HEK293 (cell line): ENCODE data around the gene RAD17.

Experiments
- SP7 ChIP-seq: fragments of 450-650 bp; formaldehyde crosslinking; IDR thresholded peaks from 2 replicates; pipeline ENCODE4 v1.5.1; 2016; ENCODE audit warnings: missing biosample characterization, missing genetic modification characterization
- ZFHX2 ChIP-seq: fragments of 450-650 bp; formaldehyde crosslinking; conservative IDR thresholded peaks from 2 replicates; pipeline ENCODE4 v1.5.1; 2016; ENCODE audit warnings: missing biosample characterization, missing genetic modification characterization
- ZNF138 ChIP-seq: fragments of 450-650 bp; formaldehyde crosslinking; IDR thresholded peaks from 2 replicates; pipeline ENCODE4 v1.5.1; 2016; ENCODE audit warnings: missing biosample characterization, missing genetic modification characterization, borderline replicate concordance
- ZNF16 ChIP-seq: fragments of 450-650 bp; formaldehyde crosslinking; IDR thresholded peaks from 2 replicates; pipeline ENCODE4 v1.5.1; 2016; ENCODE audit warnings: low read depth, missing biosample characterization, missing genetic modification characterization
- ZNF274 ChIP-seq, 2 experiments: fragments of 200-500 bp in 1 of 2; fragments of 450-650 bp in 1 of 2; sonication (Bioruptor generic) in 1 of 2; formaldehyde crosslinking in 1 of 2; IDR thresholded peaks; 2 replicates each; pipeline versions ENCODE4 v1.5.1 to v1.6.1; 2014 to 2016; ENCODE audit warnings: borderline replicate concordance in 1 of 2, inconsistent platforms in 1 of 2, low read length in 1 of 2, missing biosample characterization in 1 of 2, missing genetic modification characterization in 1 of 2
- TF ChIP-seq, protein P1 (sequence below): fragments of 450-650 bp; formaldehyde crosslinking; IDR thresholded peaks from 2 replicates; pipeline ENCODE4 v1.5.1; 2016; ENCODE audit warnings: missing biosample characterization, missing genetic modification characterization
- TF ChIP-seq, protein P2 (sequence below): fragments of 450-650 bp; formaldehyde crosslinking; IDR thresholded peaks from 2 replicates; pipeline ENCODE4 v1.5.1; 2017; ENCODE audit warnings: missing biosample characterization, missing genetic modification characterization
- TF ChIP-seq, protein P3 (sequence below): fragments of 450-650 bp; formaldehyde crosslinking; IDR thresholded peaks from 2 replicates; pipeline ENCODE4 v1.5.1; 2016; ENCODE audit warnings: missing biosample characterization, missing genetic modification characterization

DNA sequence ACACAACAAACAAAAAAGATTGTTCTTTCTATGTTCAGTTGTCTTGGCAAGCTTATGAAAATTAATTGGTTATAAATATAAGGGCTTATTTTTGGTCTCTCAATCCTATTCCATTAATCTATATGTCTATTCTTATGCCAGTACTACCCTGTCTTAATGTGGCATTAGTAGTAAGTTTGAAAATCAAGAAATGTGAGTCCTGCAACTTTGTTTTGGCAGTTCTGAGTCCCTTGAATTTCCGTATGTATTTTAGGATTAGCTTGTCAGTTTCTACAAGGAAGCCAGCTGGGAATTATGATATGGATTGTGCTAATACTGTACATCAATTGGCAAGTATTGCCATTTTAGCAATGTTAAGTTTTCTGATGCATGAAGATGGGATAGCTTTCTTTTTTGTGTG lies 26.5 kb upstream of the RAD17 start:
- TF ChIP-seq SP7 (tag by site-specific recombination) = no peak
- no peak for TF ChIP-seq ZFHX2
- no peak for TF ChIP-seq ZNF16 (tag by site-specific recombination)
- TF ChIP-seq ZNF274 (IDR thresholded peaks at IDR 0.05; ENCODE audit: low read length) = no peak
- TF ChIP-seq ZNF274 (tag by site-specific recombination; IDR thresholded peaks at IDR 0.05; ENCODE audit: borderline replicate concordance) = no peak
- TF ChIP-seq, protein P1, sequence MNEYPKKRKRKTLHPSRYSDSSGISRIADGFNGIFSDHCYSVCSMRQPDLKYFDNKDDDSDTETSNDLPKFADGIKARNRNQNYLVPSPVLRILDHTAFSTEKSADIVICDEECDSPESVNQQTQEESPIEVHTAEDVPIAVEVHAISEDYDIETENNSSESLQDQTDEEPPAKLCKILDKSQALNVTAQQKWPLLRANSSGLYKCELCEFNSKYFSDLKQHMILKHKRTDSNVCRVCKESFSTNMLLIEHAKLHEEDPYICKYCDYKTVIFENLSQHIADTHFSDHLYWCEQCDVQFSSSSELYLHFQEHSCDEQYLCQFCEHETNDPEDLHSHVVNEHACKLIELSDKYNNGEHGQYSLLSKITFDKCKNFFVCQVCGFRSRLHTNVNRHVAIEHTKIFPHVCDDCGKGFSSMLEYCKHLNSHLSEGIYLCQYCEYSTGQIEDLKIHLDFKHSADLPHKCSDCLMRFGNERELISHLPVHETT (tag by site-specific recombination) = no peak
- TF ChIP-seq, protein P2, sequence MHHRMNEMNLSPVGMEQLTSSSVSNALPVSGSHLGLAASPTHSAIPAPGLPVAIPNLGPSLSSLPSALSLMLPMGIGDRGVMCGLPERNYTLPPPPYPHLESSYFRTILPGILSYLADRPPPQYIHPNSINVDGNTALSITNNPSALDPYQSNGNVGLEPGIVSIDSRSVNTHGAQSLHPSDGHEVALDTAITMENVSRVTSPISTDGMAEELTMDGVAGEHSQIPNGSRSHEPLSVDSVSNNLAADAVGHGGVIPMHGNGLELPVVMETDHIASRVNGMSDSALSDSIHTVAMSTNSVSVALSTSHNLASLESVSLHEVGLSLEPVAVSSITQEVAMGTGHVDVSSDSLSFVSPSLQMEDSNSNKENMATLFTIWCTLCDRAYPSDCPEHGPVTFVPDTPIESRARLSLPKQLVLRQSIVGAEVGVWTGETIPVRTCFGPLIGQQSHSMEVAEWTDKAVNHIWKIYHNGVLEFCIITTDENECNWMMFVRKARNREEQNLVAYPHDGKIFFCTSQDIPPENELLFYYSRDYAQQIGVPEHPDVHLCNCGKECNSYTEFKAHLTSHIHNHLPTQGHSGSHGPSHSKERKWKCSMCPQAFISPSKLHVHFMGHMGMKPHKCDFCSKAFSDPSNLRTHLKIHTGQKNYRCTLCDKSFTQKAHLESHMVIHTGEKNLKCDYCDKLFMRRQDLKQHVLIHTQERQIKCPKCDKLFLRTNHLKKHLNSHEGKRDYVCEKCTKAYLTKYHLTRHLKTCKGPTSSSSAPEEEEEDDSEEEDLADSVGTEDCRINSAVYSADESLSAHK (tag by site-specific recombination) = no peak
- TF ChIP-seq, protein P3, sequence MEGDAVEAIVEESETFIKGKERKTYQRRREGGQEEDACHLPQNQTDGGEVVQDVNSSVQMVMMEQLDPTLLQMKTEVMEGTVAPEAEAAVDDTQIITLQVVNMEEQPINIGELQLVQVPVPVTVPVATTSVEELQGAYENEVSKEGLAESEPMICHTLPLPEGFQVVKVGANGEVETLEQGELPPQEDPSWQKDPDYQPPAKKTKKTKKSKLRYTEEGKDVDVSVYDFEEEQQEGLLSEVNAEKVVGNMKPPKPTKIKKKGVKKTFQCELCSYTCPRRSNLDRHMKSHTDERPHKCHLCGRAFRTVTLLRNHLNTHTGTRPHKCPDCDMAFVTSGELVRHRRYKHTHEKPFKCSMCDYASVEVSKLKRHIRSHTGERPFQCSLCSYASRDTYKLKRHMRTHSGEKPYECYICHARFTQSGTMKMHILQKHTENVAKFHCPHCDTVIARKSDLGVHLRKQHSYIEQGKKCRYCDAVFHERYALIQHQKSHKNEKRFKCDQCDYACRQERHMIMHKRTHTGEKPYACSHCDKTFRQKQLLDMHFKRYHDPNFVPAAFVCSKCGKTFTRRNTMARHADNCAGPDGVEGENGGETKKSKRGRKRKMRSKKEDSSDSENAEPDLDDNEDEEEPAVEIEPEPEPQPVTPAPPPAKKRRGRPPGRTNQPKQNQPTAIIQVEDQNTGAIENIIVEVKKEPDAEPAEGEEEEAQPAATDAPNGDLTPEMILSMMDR (tag by site-specific recombination) = no peak
- no peak for TF ChIP-seq ZNF138 (tag by site-specific recombination)
